ENCODE measurements around the gene MYH11.

DNA sequence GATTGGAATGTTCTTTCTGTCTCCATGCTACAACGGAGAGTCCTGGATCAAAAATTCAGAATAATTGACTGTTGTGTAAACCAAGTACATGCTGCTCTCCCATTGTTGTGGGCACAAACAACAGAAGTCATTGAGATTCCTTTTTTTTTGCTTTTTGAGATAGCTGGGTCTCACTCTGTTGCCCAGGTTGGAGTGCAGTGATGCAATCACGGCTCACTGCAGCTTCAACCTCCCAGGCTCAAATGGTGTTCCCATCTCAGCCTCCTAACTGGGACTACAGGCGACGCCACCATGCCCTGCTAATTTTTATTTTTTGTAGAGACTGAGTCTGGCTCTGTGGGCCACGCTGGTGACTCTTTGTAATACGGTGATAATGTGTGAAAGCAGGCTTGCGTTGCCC lies 182.3 kb downstream of the MYH11 start:
- TF ChIP-seq, protein P1, sequence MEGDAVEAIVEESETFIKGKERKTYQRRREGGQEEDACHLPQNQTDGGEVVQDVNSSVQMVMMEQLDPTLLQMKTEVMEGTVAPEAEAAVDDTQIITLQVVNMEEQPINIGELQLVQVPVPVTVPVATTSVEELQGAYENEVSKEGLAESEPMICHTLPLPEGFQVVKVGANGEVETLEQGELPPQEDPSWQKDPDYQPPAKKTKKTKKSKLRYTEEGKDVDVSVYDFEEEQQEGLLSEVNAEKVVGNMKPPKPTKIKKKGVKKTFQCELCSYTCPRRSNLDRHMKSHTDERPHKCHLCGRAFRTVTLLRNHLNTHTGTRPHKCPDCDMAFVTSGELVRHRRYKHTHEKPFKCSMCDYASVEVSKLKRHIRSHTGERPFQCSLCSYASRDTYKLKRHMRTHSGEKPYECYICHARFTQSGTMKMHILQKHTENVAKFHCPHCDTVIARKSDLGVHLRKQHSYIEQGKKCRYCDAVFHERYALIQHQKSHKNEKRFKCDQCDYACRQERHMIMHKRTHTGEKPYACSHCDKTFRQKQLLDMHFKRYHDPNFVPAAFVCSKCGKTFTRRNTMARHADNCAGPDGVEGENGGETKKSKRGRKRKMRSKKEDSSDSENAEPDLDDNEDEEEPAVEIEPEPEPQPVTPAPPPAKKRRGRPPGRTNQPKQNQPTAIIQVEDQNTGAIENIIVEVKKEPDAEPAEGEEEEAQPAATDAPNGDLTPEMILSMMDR (IDR thresholded peaks at IDR 0.05): no peak
- no peak for TF ChIP-seq ZFX (IDR thresholded peaks at IDR 0.05; ENCODE audit: borderline replicate concordance)
